ENCODE measurements around the gene RELT. TPM values are rescaled to one million over a fixed set of nuclear protein-coding genes. Genes with fewer than 3 reads are reported as not detected.

Gene RELT
- total and polyA plus RNA-seq, 9 donors, result 0.38 to 4.7 (median 2.0) TPM

- Histone ChIP-seq H3K36me3 (no peaks in the 10 kb centered on the region), H3K4me3 (no peak overlapping the region), H3K4me1 (ENCODE audit: insufficient read depth) (no peaks in the 10 kb centered on the region), H3K27me3 (no peaks in the 10 kb centered on the region), H3K9me3 (no peaks in the 10 kb centered on the region), H3K27ac (no peak overlapping the region)
- 88 to 89% (median 89%) methylated on average over 15 to 23 of the region's 23 CpGs for WGBS, 3 donors
- intact Hi-C loops (cut with DNase I), result loop anchor here in 1 of 4 donors (5.0 kb wide), 1 partner anchor 36 kb away; no protein-coding TSS in a partner anchor
- DNase-seq, result no peak
- no peak for TF ChIP-seq EP300 (IDR thresholded peaks at IDR 0.05)
- TF ChIP-seq POLR2A (IDR thresholded peaks at IDR 0.05), result no peak
- TF ChIP-seq CTCF (IDR thresholded peaks at IDR 0.05), result no peak
These were observed 12.3 kb downstream of the RELT start for GRCh38 chr11:73388265-73389133.

GRCh38 chr11:73389134-73389525 lies 12.9 kb downstream of the RELT start:
- no peak overlapping the region for H3K4me3 ChIP-seq
- no peak overlapping the region for H3K27ac ChIP-seq
- DNase-seq, result no peak
- TF ChIP-seq POLR2A (IDR thresholded peaks at IDR 0.05) (no peak), EP300 (IDR thresholded peaks at IDR 0.05) (no peak), CTCF (IDR thresholded peaks at IDR 0.05) (no peak)
- intact Hi-C loops (cut with DNase I), result loop anchor here in 1 of 4 donors (5.0 kb wide), 1 partner anchor 37 kb away; no protein-coding TSS in a partner anchor
- H3K36me3 ChIP-seq, result no peaks in the 10 kb centered on the region
- H3K4me1 ChIP-seq (ENCODE audit: insufficient read depth), result no peaks in the 10 kb centered on the region
- 73 to 94% (median 91%) methylated on average over 3 to 6 of the region's 6 CpGs for WGBS, 3 donors
- no peaks in the 10 kb centered on the region for H3K27me3 ChIP-seq
- H3K9me3 ChIP-seq, result no peaks in the 10 kb centered on the region

- no peak overlapping the region for H3K27ac ChIP-seq
These were observed 13.7 kb downstream of the RELT start for GRCh38 chr11:73389916-73390315.

More at GRCh38 chr11:73389916-73390315, 13.7 kb downstream of the RELT start:
- 89 to 94% (median 92%) methylated on average over 7 of the region's 7 CpGs for WGBS, 3 donors
- Histone ChIP-seq H3K4me1 (ENCODE audit: insufficient read depth) (no peaks in the 10 kb centered on the region), H3K9me3 (no peaks in the 10 kb centered on the region), H3K4me3 (no peak overlapping the region), H3K36me3 (no peaks in the 10 kb centered on the region), H3K27me3 (no peaks in the 10 kb centered on the region)
- DNase-seq, result no peak
- TF ChIP-seq EP300 (IDR thresholded peaks at IDR 0.05) (no peak), POLR2A (IDR thresholded peaks at IDR 0.05) (no peak), CTCF (IDR thresholded peaks at IDR 0.05) (no peak)
- intact Hi-C loops (cut with DNase I), result loop anchor here in 2 of 4 donors (5.0 to 10.0 kb wide), 3 partner anchors 38 to 95 kb away; no protein-coding TSS in a partner anchor

Data from ovary (tissue), 9 donors.